Liver (tissue), 3 donors: ENCODE data around the gene PTHLH.

Experiments used
- MAX ChIP-seq: IDR thresholded peaks from 2 replicates; pipeline ENCODE4 v1.6.1; 2016; ENCODE audit warnings: antibody characterized with exemption
- NR2F2 ChIP-seq: IDR thresholded peaks from 2 replicates; pipeline ENCODE4 v1.6.1; 2016; ENCODE audit warnings: antibody characterized with exemption
- RAD21 ChIP-seq, 2 donors: IDR thresholded peaks; 2 replicates each; pipeline ENCODE4 v1.6.1; 2016; ENCODE audit warnings: antibody characterized with exemption in 2 of 2, mild to moderate bottlenecking in 2 of 2
- TAF1 ChIP-seq: conservative IDR thresholded peaks from 2 replicates; pipeline ENCODE4 v1.6.1; 2016; ENCODE audit warnings: antibody characterized with exemption, mild to moderate bottlenecking
- TF ChIP-seq, protein P1 (sequence below): fragments of 150-350 bp; IDR thresholded peaks from 2 replicates; pipeline ENCODE4 v1.5.1; 2017; ENCODE audit warnings: improper control_type of control experiment, low read depth, low read length; ENCODE audit not compliant: missing input control
- TF ChIP-seq, protein P2 (sequence below): IDR thresholded peaks from 2 replicates; pipeline ENCODE4 v1.6.1; 2016; ENCODE audit warnings: antibody characterized with exemption
- donor health status: healthy.
- donor health status: healthy.

GRCh38 chr12:27999521-27999920, 27.0 kb upstream of the PTHLH start:
- no peak for TF ChIP-seq TAF1
- TF ChIP-seq, protein P1, sequence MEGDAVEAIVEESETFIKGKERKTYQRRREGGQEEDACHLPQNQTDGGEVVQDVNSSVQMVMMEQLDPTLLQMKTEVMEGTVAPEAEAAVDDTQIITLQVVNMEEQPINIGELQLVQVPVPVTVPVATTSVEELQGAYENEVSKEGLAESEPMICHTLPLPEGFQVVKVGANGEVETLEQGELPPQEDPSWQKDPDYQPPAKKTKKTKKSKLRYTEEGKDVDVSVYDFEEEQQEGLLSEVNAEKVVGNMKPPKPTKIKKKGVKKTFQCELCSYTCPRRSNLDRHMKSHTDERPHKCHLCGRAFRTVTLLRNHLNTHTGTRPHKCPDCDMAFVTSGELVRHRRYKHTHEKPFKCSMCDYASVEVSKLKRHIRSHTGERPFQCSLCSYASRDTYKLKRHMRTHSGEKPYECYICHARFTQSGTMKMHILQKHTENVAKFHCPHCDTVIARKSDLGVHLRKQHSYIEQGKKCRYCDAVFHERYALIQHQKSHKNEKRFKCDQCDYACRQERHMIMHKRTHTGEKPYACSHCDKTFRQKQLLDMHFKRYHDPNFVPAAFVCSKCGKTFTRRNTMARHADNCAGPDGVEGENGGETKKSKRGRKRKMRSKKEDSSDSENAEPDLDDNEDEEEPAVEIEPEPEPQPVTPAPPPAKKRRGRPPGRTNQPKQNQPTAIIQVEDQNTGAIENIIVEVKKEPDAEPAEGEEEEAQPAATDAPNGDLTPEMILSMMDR: no peak
- TF ChIP-seq, protein P2, sequence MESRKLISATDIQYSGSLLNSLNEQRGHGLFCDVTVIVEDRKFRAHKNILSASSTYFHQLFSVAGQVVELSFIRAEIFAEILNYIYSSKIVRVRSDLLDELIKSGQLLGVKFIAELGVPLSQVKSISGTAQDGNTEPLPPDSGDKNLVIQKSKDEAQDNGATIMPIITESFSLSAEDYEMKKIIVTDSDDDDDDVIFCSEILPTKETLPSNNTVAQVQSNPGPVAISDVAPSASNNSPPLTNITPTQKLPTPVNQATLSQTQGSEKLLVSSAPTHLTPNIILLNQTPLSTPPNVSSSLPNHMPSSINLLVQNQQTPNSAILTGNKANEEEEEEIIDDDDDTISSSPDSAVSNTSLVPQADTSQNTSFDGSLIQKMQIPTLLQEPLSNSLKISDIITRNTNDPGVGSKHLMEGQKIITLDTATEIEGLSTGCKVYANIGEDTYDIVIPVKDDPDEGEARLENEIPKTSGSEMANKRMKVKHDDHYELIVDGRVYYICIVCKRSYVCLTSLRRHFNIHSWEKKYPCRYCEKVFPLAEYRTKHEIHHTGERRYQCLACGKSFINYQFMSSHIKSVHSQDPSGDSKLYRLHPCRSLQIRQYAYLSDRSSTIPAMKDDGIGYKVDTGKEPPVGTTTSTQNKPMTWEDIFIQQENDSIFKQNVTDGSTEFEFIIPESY: no peak
- TF ChIP-seq NR2F2: no peak
- TF ChIP-seq MAX: no peak
- TF ChIP-seq RAD21 (IDR thresholded peaks at IDR 0.05): no peak
